ENCODE measurements around the gene SUN5.

- TF ChIP-seq CTCF (IDR thresholded peaks at IDR 0.05; ENCODE audit: low read depth, low read length, missing input control), result no peak
- no peak for TF ChIP-seq TAF1 (conservative IDR thresholded peaks at IDR 0.05)
- TF ChIP-seq, protein P1, sequence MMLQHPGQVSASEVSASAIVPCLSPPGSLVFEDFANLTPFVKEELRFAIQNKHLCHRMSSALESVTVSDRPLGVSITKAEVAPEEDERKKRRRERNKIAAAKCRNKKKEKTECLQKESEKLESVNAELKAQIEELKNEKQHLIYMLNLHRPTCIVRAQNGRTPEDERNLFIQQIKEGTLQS (IDR thresholded peaks at IDR 0.05), result no peak
- TF ChIP-seq HNF4G (IDR thresholded peaks at IDR 0.05), result no peak
- no peak for TF ChIP-seq YY1 (IDR thresholded peaks at IDR 0.05)
- TF ChIP-seq RAD21 (IDR thresholded peaks at IDR 0.05), result no peak
These were observed 18.1 kb upstream of the SUN5 start for GRCh38 chr20:33022289-33022688.
